HepG2 (cell line): ENCODE data around the gene STRADA. TPM values are rescaled to one million over a fixed set of nuclear protein-coding genes. Genes with fewer than 3 reads are reported as not detected.

Experiments used
- ATAC-seq: fragments of 200-7000 bp; cut with Tn5 transposase; 3 replicates; pipeline ENCODE4 v1.9.1; 2020; ENCODE audit warnings: mild to moderate bottlenecking, moderate library complexity
- BruUV-seq: library from RNA; stranded (reverse); fragments of 400-500 nt; replicated peaks from 2 replicates; lab custom pipeline; 2021; lab: Mats Ljungman, UMichigan
- CTCF ChIA-PET: fragments of 300-600 bp; formaldehyde crosslinking; extraction: SDS; loops from one replicate; lab custom pipeline; 2021; ENCODE audit warnings: low total read pairs, inconsistent platforms, low intra/inter-chr PET ratio; lab: Yijun Ruan, JAX
- POLR2A ChIA-PET: fragments of 350-600 bp; sonication (Branson Sonifier 250); formaldehyde crosslinking; loops from one replicate; lab custom pipeline; 2020; ENCODE audit warnings: antibody characterized with exemption, inconsistent platforms; lab: Yijun Ruan, JAX
- DNase-seq: peaks from one replicate; pipeline ENCODE4 v3.0.0-alpha.2; 2015; ENCODE audit warnings: low spot score
- FAIRE-seq: peaks from 3 replicates; lab custom pipeline; 2011; peaks lifted over from hg19 to GRCh38; lab: Jason Lieb, UNC
- H2AFZ ChIP-seq: one replicate; pipeline ENCODE4 v1.6.1; 2011; ENCODE audit warnings: low read length, inconsistent platforms
- H3K27ac ChIP-seq: fragments of 300-600 bp; 3 replicates; pipeline ENCODE4 v1.8.0; 2011; ENCODE audit warnings: mixed run types, mild to moderate bottlenecking, mixed read lengths, low read length, inconsistent platforms; ENCODE audit not compliant: insufficient read depth; ENCODE audit errors: extremely low read length
- H3K27me3 ChIP-seq, 2 experiments: fragments of 200-600 bp in 1 of 2; 2 replicates in 1 of 2; 3 replicates in 1 of 2; pipeline versions ENCODE4 v1.6.0 to v1.8.0; 2011; ENCODE audit warnings: low read length in 2 of 2, mild to moderate bottlenecking in 2 of 2, moderate library complexity in 2 of 2, inconsistent platforms in 1 of 2; ENCODE audit not compliant: insufficient read depth in 2 of 2, control insufficient read depth in 1 of 2
- H3K36me3 ChIP-seq, 2 experiments: fragments of 200-600 bp in 1 of 2; replicated peaks in 1 of 2; 2 replicates in 1 of 2; 3 replicates in 1 of 2; pipeline versions ENCODE4 v1.5.1 to v1.8.0; 2011; ENCODE audit warnings: low read length in 2 of 2, inconsistent platforms in 1 of 2; ENCODE audit not compliant: insufficient read depth in 2 of 2, control insufficient read depth in 1 of 2
- H3K4me1 ChIP-seq: 2 replicates; pipeline ENCODE4 v1.5.1; 2012; ENCODE audit warnings: low read length, inconsistent platforms; ENCODE audit not compliant: insufficient read depth
- H3K4me2 ChIP-seq: 2 replicates; pipeline ENCODE4 v1.6.0; 2011; ENCODE audit warnings: low read depth, low read length, inconsistent platforms
- H3K4me3 ChIP-seq, 3 experiments: fragments of 200-600 bp in 1 of 3; sonication (generic), shearing (Covaris generic) in 1 of 3; replicated peaks in 1 of 3; 2 replicates each; pipeline ENCODE4 v1.5.1; 2011 to 2016; ENCODE audit warnings: low read length in 3 of 3, inconsistent platforms in 2 of 3, low read depth in 2 of 3, mild to moderate bottlenecking in 2 of 3, control low read depth in 1 of 3, mixed read lengths in 1 of 3; ENCODE audit not compliant: insufficient read depth in 1 of 3
- H3K79me2 ChIP-seq: one replicate; pipeline ENCODE4 v1.6.1; 2011; ENCODE audit warnings: low read length, inconsistent platforms; ENCODE audit not compliant: insufficient read depth
- H3K9ac ChIP-seq: 2 replicates; pipeline ENCODE4 v1.6.0; 2011; ENCODE audit warnings: mild to moderate bottlenecking, low read depth, low read length, inconsistent platforms; ENCODE audit not compliant: insufficient read depth
- H3K9me3 ChIP-seq: 2 replicates; pipeline ENCODE4 v1.5.1; 2012; ENCODE audit warnings: mild to moderate bottlenecking, low read length
- H4K20me1 ChIP-seq: 2 replicates; pipeline ENCODE4 v1.6.0; 2011; ENCODE audit warnings: inconsistent platforms, mild to moderate bottlenecking, low read length, moderate library complexity; ENCODE audit not compliant: insufficient read depth
- EED ChIP-seq: sonication (generic); formaldehyde crosslinking; IDR thresholded peaks from 2 replicates; pipeline ENCODE4 v1.5.0; 2020; ENCODE audit warnings: mild to moderate bottlenecking, missing genetic modification reagents
- GABPA ChIP-seq, 2 experiments: IDR thresholded peaks; 2 replicates each; pipeline ENCODE4 v1.6.1; 2011 to 2016; ENCODE audit warnings: low read depth in 2 of 2, low read length in 1 of 2, missing biosample characterization in 1 of 2, missing genetic modification characterization in 1 of 2
- HOXA9 ChIP-seq: sonication (generic); formaldehyde crosslinking; IDR thresholded peaks from 2 replicates; pipeline ENCODE4 v1.8.1; 2022; ENCODE audit warnings: missing genetic modification reagents, mild to moderate bottlenecking, moderate library complexity, borderline replicate concordance
- KLF16 ChIP-seq, 2 experiments: sonication (generic) in 1 of 2; formaldehyde crosslinking in 1 of 2; IDR thresholded peaks; 2 replicates each; pipeline versions ENCODE4 v1.6.1 to v1.8.0; 2016 to 2023; ENCODE audit warnings: missing genetic modification reagents in 2 of 2, missing compliant biosample characterization in 1 of 2
- ONECUT2 ChIP-seq: sonication (generic); formaldehyde crosslinking; IDR thresholded peaks from 2 replicates; pipeline ENCODE4 v1.4.0; 2020; ENCODE audit warnings: missing genetic modification reagents
- POLR2AphosphoS2 ChIP-seq: IDR thresholded peaks from 2 replicates; pipeline ENCODE4 v1.6.1; 2011; ENCODE audit warnings: low read depth, low read length, improper control_type of control experiment
- SIX4 ChIP-seq: sonication (generic); formaldehyde crosslinking; IDR thresholded peaks from 2 replicates; pipeline ENCODE4 v1.4.0; 2020; ENCODE audit warnings: missing genetic modification reagents
- SMYD3 ChIP-seq: sonication (generic); formaldehyde crosslinking; IDR thresholded peaks from 2 replicates; pipeline ENCODE4 v1.8.1; 2023; ENCODE audit warnings: mild to moderate bottlenecking, missing genetic modification reagents
- SRSF4 ChIP-seq: fragments of 200-400 bp; formaldehyde crosslinking; IDR thresholded peaks from one replicate; pipeline ENCODE4 v1.6.1; 2018; ENCODE audit warnings: mild to moderate bottlenecking, low read depth, low read length, moderate library complexity; ENCODE audit not compliant: poor library complexity, severe bottlenecking
- YEATS4 ChIP-seq: sonication (generic); formaldehyde crosslinking; IDR thresholded peaks from 2 replicates; pipeline ENCODE4 v1.4.0; 2020; ENCODE audit warnings: missing genetic modification reagents, borderline replicate concordance
- ZIK1 ChIP-seq: sonication (generic); formaldehyde crosslinking; IDR thresholded peaks from 2 replicates; pipeline ENCODE4 v1.5.0; 2020; ENCODE audit warnings: mild to moderate bottlenecking, low read depth, missing genetic modification reagents, borderline replicate concordance
- ZNF17 ChIP-seq: sonication (generic); formaldehyde crosslinking; IDR thresholded peaks from 2 replicates; pipeline ENCODE4 v1.5.0; 2020; ENCODE audit warnings: mild to moderate bottlenecking, missing genetic modification reagents
- ZNF607 ChIP-seq: sonication (generic); formaldehyde crosslinking; IDR thresholded peaks from 2 replicates; pipeline ENCODE4 v1.5.1; 2020; ENCODE audit warnings: missing genetic modification reagents, mild to moderate bottlenecking, borderline replicate concordance
- ZNF83 ChIP-seq: sonication (generic); formaldehyde crosslinking; IDR thresholded peaks from 2 replicates; pipeline ENCODE4 v1.4.0; 2020; ENCODE audit warnings: missing genetic modification reagents, mild to moderate bottlenecking, borderline replicate concordance
- WGBS: methylation state at CpG from one replicate; pipeline ENCODE4 v1.1.6; 2017; ENCODE audit warnings: low lambda C conversion rate; 5-methylcytosine and 5-hydroxymethylcytosine counted together
- in situ Hi-C: cut with HindIII; loops from 2 replicates; pipeline ENCODE4 v1.10.0; 2017; ENCODE audit warnings: low pct_unique_long_range_greater_than_20kb; ENCODE audit not compliant: extremely low pct_ligation_motif_present
- intact Hi-C: fragments of 100-400 bp; cut with micrococcal nuclease; formaldehyde crosslinking; loops from one replicate; pipeline ENCODE4 v1.10.0; 2022; ENCODE audit not compliant: unreplicated experiment
- polyA plus RNA-seq, 8 experiments: library from polyadenylated mRNA; depleted of rRNA in 3 of 8; stranded (reverse) in 7 of 8; unstranded in 1 of 8; fragments of >200 nt; fragmentation: Illumina TruSeq in 4 of 8; extraction: Trizol in 4 of 8; gene quantifications; 2 replicates each; pipeline versions ENCODE4 v1.2.1 to v1.2.3, GENCODE V29; 2011 to 2016; ENCODE audit warnings: low read depth in 4 of 8, missing spikeins in 1 of 8, mixed read lengths in 1 of 8; ENCODE audit not compliant: insufficient read depth in 1 of 8
- total RNA-seq, 5 experiments: library from RNA; depleted of rRNA; stranded (reverse); fragments of >200 nt; fragmentation: Illumina TruSeq; extraction: Trizol; gene quantifications; 2 replicates each; pipeline ENCODE4 v1.2.3, GENCODE V29; 2016; ENCODE audit warnings: low read depth in 1 of 5
- TF ChIP-seq, protein P1 (sequence below): sonication (generic); formaldehyde crosslinking; IDR thresholded peaks from 2 replicates; pipeline ENCODE4 v1.5.0; 2020; ENCODE audit warnings: mild to moderate bottlenecking, low read depth, missing genetic modification reagents, borderline replicate concordance
- TF ChIP-seq, protein P2 (sequence below): sonication (generic); formaldehyde crosslinking; IDR thresholded peaks from 2 replicates; pipeline ENCODE4 v1.4.0; 2020; ENCODE audit warnings: missing genetic modification reagents, borderline replicate concordance
- TF ChIP-seq, protein P3 (sequence below): sonication (generic); formaldehyde crosslinking; conservative IDR thresholded peaks from 2 replicates; pipeline ENCODE4 v1.4.0; 2020; ENCODE audit warnings: missing genetic modification reagents
- TF ChIP-seq, protein P4 (sequence below): sonication (generic); formaldehyde crosslinking; IDR thresholded peaks from 2 replicates; pipeline ENCODE4 v1.9.0; 2021; ENCODE audit warnings: missing genetic modification reagents, borderline replicate concordance
- TF ChIP-seq, protein P5 (sequence below): sonication (generic); formaldehyde crosslinking; IDR thresholded peaks from 2 replicates; pipeline ENCODE4 v1.5.0; 2020; ENCODE audit warnings: mild to moderate bottlenecking, missing genetic modification reagents

STRADA gene
- total and polyA plus RNA-seq, 2 of the 13 experiments (the other 11 are each of a cell fraction or from before 2014, with no cell fraction given) = 17.6 to 17.9 TPM

DNA sequence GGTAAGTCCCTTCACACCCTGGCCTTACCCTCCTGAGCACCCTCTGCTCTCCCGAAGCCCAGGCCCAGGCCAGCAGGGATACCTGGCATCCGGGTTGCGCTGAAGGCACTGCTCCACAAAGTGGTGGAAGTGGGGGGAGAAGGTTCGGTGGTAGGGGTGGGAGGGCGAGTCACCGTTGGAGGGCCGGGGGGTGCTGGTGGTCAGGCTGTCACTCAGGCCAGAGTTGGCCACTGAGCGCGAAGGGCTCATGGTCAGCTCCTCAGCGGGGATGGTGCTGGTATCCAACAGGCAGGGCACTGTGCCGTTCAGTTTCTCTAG, 37.4 kb downstream of the STRADA start:
- Histone ChIP-seq H3K27ac (no peak overlapping the region), H3K9ac (no peak overlapping the region), H3K4me2 (no peak overlapping the region), H3K27me3 (no peaks in the 10 kb centered on the region), H3K9me3 (no peaks in the 10 kb centered on the region), H3K4me1 (peaks cover under 1% of the 10 kb centered on the region; the same call in 1 of the 2 replicates), H3K79me2 (no peaks in the 10 kb centered on the region), H3K36me3 (peaks cover 5 to 10% of the 10 kb centered on the region in 2 experiments; a peak in 4 of 5 replicates), H4K20me1 (no peaks in the 10 kb centered on the region), H2AFZ (no peak overlapping the region), H3K4me3 (no peak overlapping the region)
- ATAC-seq (no peak), DNase-seq (no peak)
- CTCF ChIA-PET = no interaction called here
- no TSS peak for BruUV-seq
- intact Hi-C loops = no loop called here
- 97% methylated on average over 11 of the region's 11 CpGs for WGBS
- in situ Hi-C loops = no loop called here
- POLR2A ChIA-PET = no interaction called here
- TF ChIP-seq, protein P1, sequence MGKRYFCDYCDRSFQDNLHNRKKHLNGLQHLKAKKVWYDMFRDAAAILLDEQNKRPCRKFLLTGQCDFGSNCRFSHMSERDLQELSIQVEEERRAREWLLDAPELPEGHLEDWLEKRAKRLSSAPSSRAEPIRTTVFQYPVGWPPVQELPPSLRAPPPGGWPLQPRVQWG (CRISPR knock-in tag) = no peak
- no peak for TF ChIP-seq ZNF17
- TF ChIP-seq, protein P2, sequence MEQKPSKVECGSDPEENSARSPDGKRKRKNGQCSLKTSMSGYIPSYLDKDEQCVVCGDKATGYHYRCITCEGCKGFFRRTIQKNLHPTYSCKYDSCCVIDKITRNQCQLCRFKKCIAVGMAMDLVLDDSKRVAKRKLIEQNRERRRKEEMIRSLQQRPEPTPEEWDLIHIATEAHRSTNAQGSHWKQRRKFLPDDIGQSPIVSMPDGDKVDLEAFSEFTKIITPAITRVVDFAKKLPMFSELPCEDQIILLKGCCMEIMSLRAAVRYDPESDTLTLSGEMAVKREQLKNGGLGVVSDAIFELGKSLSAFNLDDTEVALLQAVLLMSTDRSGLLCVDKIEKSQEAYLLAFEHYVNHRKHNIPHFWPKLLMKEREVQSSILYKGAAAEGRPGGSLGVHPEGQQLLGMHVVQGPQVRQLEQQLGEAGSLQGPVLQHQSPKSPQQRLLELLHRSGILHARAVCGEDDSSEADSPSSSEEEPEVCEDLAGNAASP (CRISPR knock-in tag) = no peak
- TF ChIP-seq KLF16 (CRISPR knock-in tag; IDR thresholded peaks at IDR 0.05) = no peak
- TF ChIP-seq YEATS4 (CRISPR knock-in tag) = no peak
- no peak for TF ChIP-seq GABPA (IDR thresholded peaks at IDR 0.05; ENCODE audit: low read depth, low read length)
- TF ChIP-seq GABPA (CRISPR knock-in tag; IDR thresholded peaks at IDR 0.05; ENCODE audit: low read depth) = no peak
- no peak for TF ChIP-seq SRSF4
- no peak for TF ChIP-seq HOXA9 (CRISPR knock-in tag)
- no peak for TF ChIP-seq EED
- TF ChIP-seq ONECUT2 (CRISPR knock-in tag) = no peak
- TF ChIP-seq, protein P3, sequence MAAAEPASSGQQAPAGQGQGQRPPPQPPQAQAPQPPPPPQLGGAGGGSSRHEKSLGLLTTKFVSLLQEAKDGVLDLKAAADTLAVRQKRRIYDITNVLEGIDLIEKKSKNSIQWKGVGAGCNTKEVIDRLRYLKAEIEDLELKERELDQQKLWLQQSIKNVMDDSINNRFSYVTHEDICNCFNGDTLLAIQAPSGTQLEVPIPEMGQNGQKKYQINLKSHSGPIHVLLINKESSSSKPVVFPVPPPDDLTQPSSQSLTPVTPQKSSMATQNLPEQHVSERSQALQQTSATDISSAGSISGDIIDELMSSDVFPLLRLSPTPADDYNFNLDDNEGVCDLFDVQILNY (CRISPR knock-in tag) = no peak
- TF ChIP-seq, protein P4, sequence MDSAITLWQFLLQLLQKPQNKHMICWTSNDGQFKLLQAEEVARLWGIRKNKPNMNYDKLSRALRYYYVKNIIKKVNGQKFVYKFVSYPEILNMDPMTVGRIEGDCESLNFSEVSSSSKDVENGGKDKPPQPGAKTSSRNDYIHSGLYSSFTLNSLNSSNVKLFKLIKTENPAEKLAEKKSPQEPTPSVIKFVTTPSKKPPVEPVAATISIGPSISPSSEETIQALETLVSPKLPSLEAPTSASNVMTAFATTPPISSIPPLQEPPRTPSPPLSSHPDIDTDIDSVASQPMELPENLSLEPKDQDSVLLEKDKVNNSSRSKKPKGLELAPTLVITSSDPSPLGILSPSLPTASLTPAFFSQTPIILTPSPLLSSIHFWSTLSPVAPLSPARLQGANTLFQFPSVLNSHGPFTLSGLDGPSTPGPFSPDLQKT (CRISPR knock-in tag) = no peak
- TF ChIP-seq SMYD3 (CRISPR knock-in tag) = no peak
- no peak for TF ChIP-seq ZIK1 (CRISPR knock-in tag)
- TF ChIP-seq, protein P5, sequence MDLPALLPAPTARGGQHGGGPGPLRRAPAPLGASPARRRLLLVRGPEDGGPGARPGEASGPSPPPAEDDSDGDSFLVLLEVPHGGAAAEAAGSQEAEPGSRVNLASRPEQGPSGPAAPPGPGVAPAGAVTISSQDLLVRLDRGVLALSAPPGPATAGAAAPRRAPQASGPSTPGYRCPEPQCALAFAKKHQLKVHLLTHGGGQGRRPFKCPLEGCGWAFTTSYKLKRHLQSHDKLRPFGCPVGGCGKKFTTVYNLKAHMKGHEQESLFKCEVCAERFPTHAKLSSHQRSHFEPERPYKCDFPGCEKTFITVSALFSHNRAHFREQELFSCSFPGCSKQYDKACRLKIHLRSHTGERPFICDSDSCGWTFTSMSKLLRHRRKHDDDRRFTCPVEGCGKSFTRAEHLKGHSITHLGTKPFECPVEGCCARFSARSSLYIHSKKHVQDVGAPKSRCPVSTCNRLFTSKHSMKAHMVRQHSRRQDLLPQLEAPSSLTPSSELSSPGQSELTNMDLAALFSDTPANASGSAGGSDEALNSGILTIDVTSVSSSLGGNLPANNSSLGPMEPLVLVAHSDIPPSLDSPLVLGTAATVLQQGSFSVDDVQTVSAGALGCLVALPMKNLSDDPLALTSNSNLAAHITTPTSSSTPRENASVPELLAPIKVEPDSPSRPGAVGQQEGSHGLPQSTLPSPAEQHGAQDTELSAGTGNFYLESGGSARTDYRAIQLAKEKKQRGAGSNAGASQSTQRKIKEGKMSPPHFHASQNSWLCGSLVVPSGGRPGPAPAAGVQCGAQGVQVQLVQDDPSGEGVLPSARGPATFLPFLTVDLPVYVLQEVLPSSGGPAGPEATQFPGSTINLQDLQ (CRISPR knock-in tag) = no peak
- TF ChIP-seq ZNF607 (CRISPR knock-in tag) = no peak
- no peak for TF ChIP-seq POLR2AphosphoS2
- no peak for TF ChIP-seq SIX4 (CRISPR knock-in tag)
- TF ChIP-seq ZNF83 (CRISPR knock-in tag) = no peak
- TF ChIP-seq, all 625 proteins: peak for 0
- no peak for FAIRE-seq
